Stimulated activated CD4-positive, alpha-beta T cell treated with anti-CD3 and anti-CD28 coated beads, Interleukin-2, amount 100 ng/mL, for 48 hours (primary cell): ENCODE results near the gene DSCAML1.

ENCODE experiments used
- DNase-seq, 2 donors: peaks; one replicate each; pipeline ENCODE4 v3.0.0-alpha.2; 2020

Gene DSCAML1

DNA sequence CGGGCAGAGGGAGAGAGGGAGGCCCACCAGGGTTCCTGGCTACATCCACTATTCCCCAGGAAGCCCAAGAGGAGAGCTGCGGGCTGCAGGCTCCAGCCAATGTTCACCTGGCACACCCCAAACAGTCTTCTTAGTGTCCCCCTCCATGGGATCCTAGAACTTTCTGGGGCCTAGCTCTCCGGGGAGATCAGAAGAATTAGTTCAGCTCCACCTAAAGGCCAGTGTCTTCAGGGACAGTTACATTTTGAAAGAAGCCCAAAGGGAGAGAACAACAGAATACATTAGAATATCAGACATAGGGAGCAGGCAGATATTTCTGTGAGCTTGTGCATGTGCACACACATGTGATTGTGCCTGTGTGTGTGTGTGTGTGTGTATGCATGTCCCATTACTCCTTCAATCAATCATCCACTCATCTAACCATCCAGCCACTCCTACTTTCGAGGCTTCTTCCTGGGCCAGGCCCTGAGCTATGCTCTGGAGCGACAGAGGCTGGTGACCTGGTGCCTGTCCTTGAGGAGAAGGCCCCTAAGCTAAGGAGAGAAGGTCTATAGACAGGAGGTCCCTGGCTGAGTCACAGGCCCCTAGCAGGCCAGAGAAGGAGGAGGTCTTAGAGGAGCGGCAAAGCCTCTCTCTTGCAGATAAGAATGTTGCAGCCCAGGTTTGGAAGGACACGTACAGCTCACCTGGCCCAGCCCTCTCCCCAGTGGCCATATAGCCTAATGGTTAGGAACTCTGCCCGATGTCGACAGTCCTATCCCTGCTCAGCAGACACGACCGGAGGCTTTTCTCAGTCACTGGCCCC lies 165.5 kb downstream of the DSCAML1 start:
- DNase-seq, result no peak

DNA sequence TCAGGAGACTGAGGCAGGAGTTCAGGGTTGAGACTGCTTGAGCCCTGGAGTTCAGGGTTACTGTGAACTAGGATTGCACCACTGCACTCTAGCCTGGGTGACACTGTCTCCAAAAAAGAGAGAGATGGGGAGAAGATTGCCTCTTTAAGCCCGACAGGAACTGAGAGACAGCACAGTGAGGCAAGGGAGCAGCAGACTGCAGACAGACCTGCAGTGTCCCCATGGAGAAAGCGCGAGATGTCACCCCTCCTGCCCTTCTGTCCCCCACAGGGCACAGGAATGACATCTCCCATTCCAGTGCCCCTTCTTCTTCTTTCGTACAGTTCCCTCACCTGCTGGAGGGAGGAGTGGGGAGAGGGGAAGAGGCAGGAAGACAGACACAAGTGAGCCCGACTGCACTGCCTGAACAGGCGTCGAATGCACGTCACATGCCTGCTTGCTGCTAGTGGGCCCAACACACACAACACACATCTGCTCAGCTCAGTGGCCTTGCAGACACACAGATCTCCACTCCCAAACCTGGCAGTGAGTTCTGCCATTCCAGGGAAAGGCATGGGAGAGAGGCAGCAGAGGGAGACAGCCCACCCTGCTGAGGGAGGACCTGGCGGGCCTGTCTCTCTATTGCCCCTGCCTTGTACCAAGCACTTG lies 167.0 kb downstream of the DSCAML1 start:
- DNase-seq, result no peak

DNA sequence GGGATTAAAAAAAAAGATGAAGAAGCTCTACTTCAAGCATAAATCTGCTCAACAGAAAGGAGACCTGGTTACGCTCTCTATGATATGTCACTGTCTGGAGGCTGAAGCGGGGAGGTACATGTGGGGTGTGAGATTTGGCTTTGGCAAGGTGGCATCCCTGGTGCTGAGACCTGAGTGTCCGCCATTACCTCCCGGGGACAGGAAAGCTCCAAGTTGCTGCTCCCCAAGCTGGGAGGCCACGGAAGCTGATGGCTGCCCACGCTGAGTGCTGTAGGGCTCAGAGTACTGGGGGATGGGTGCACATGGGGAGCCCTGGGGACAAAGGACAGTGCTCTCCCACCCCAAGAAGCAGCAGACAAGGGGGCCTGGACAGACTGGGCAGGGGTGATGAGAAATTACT lies 167.9 kb downstream of the DSCAML1 start:
- DNase-seq, result no peak

DNA sequence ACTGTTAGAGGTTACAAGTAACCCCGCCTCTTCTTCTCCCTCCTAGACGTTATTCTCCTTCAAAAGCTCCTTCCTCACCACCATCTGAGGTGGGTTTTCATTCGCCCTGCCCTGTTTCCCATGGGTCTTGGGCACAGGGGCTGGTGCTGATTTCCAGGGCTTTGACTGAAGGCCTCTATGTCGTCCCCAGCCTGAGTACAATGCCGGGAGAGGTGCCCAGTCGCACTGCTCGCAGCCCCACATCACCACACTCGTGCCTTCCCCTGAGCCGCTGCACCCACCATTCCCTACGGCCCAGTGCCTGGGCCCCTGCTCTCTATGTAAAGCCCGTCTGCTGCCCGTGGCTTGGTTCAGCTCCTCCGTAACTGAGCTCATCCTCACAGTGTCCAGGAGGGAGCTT lies 169.8 kb downstream of the DSCAML1 start:
- DNase-seq, result no peak

DNA sequence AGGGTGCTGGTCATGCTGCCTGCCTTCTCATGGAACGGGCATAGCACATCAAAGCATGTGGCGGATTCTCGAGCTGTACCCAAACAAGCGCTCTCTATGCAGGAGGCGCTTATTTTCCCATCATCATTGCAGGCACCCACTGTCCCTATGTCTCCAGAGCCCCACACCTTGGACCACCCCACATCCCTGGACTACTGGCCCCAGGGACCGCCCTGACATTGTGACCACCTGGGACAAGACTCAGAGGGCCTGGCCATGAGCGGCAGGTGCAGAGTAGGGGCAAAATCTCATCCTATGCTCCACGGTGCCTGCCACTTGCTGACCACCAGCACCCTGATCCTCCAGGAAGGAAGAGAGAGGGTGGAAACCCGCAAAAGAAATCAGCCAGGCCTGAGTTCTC lies 170.4 kb downstream of the DSCAML1 start:
- no peak for DNase-seq

DNA sequence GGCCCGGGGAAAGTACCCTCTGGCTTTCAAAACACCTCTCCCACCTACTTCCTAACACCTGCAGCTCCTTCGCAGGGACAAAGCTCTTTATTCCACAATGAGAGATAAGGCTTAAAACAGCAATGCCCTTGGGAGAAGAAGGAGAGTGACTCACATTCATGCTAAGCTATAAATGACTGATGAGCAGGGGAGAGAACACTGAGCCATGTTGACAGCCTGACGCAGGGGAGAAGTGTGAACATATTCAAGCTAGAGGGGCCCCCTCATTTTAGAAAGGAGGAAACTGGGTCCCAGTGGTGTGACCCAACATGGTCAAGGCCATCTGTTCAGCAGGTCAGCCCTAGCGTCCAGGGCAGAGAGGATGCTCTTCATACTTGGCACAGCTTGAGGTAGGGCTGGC lies 171.8 kb downstream of the DSCAML1 start:
- no peak for DNase-seq

DNA sequence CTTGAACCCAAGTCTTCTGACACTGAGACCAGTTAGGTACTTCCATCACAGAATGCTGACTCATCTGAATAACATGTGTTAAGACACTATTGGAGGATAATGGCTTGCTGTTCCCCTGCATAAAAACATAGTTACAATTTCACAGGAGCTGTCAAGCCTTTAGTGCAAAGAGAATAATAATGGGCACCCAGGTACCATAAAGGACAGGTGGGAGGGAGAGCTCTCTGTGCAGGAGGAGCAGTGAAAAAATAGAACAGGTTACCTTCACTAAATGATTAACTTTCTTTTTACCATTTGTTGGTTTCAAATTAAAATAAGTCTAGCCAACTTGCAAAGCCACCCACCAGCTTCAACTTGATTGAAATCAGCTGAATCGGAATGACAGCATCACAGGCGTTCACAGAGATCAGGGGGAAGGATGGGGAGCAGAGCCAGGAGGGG lies 173.2 kb downstream of the DSCAML1 start:
- no peak for DNase-seq

DNA sequence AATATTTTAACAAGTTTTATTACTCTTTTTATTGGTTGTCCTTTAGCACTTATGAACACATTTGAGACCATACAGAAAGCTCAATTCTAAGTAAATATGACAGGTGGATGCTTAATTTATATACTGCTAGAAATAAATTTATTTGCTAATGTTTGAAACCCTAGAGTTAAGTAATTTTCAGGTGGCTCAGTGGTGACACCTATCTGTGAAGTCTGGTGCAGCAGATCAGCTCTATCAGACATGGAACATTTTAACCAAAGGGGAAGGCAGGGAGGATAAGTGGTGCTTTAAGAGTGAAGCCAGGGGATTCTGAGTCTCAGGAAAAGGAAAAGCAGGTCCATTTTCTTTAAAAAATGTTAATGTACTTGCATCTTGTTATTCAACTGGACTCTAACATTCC lies 175.8 kb downstream of the DSCAML1 start:
- DNase-seq, result peak in 1 of 2 donors; percentile 15

DNA sequence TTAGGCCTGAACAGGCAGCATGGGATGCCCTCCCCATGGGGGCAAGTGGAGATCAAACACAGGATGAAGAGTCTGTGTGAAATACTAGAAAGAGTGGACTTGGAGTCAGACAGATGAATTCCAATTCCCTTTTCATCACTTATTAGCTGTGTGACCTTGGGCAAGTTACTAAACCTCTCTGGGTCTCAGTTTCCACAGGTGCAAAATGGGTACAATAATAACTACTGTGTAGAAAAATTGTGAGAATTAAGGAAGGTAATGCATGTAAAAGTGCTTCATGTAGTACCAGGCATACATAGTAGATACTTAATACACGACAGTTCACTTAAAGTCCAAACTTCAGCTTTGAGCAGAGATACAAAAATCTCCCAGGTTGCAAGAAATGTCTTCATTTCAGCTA lies 176.4 kb downstream of the DSCAML1 start:
- DNase-seq, result no peak

DNA sequence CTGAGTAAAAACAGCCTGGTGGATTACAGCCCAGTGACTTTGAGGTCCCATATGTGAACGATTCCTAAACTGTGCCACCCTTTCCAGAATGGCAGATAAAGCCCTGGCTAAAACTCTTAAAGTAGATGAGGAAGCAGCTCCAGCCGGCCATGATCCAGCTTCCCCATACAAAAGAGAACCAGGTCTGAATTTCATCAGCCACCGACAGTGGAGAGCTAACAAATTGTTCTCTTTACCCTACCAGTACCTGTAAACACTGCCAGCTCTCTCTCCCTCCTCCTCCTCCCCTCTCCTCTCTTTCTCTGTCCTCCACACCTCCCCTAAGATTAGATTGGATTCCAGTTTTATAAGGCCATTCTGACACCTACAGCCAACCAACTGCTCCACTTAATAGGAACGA lies 176.9 kb downstream of the DSCAML1 start:
- DNase-seq, result no peak

DNA sequence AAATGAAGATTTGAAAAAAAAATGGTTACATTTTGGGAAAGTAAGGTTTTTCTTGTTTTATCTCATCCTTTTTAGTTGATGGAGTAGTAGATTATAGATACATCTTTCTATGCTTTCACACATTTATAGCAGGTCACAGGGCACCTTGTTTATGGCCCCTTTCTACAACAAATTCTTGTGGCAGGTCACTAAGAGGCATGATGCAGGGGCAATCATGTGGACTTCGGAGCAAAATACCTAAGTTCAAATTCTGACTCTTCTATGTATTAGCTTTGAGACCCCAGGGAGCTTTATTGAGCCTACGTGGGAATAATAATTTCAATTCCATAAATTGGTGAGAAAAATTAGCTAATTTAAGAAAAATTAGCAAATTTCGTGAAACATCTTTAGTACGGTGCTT lies 177.4 kb downstream of the DSCAML1 start:
- DNase-seq, result no peak

DNA sequence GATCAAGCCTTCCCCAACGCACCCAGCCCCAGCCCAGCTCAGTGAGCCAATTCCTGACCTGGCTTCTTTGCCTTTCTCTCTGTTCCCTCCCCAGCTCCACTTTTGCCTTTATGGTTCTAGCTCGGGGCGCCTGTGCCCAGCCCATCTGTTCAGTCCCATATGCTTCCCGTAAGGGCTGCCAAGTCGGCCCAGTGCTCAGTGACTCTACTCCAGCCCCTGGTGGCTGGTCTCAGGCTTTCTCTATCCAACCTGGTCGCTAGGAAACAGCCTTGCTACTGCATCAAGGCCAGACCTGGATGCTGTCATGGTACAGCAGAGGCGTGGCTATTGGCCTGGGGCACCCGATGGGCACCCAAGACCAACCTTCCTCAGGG lies 178.0 kb downstream of the DSCAML1 start:
- no peak for DNase-seq

DNA sequence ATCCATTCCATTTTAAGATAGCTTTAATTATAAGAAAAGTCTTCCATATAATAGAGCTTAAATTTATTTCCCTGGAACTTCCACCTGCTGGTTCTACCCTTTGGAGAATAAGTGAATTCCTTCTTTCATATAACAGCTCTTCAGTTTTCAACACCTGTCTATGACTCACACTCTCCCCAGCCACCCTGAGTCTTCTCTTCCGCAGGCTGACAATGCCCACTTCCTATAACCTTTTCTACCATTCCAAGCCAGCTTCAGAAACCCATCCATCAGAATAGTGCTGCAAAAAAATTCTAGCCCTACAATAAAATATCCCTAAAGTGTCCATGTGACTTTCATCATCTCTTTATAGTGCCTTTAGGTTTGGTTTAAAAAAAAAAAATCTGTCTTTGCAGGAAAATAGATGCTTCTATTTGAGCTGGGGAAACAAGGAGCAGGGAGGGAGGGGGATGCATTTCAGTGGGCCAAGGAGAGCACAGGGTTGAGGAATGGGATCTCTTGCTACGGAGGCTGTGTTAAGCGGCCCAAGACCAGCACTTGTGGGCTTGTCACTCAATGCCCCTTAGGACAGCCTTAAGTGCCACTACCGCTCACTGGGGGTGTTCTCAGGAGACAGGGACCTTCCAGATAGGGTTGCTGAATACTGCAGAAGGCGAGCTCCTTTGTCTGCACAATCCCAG lies 178.6 kb downstream of the DSCAML1 start:
- DNase-seq, result no peak

DNA sequence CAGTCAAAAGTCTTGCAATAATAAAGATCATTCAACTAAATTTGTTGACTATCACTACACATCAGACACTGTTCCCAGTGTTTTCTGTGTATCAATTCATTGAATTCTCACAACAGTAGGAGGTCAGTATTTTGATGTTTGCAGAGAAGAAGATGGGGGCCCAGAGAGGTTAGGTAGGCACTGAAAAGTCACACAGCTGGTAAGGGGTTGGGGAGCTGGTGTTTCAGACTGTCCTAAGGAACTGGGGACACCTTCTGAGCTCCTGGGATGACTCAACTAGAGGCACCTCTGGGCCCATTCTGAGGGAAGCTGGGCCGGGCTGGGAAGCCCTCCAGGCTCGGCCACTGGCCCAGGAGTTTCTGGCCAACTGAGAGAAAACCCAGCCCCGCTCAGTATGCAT lies 180.0 kb downstream of the DSCAML1 start:
- DNase-seq, result no peak

DNA sequence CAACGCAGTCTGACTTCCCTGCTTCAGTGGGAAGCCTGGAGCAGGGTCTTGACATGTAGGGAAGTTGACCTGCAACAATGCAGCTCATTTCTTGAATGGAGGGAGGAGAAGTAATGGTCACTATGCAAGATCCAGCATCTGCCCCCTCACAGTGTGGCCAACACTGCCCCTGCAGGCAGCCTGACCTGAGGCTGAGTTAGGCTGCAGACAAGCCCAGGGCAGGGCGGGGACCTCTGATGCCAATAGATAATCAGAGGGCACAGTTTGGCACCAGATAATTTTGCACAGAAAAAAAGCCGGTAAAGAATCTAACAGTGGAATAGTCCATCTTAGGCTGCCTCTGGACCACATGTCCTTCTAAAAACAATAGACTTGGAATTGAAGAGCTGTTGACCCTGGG lies 182.3 kb downstream of the DSCAML1 start:
- DNase-seq, result no peak

DNA sequence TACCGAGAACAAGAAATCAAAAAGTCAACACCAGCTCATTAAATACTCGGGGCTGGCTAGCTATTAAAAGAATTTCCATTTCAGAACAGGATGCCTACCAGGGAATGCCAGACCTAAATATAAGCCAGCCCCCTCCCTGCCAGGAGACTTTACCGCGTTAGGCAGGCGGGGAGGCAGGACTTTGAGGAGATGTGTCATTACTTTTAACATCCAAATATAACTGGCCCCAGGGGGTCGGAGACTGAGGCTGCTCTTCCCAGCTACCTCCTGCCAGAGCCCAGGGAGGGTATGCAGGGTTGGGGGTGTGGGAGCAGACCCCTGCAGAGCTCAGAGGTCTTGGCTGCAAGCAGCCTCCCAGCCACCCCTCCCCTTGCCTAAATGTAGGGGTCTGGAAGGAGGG lies 183.5 kb downstream of the DSCAML1 start:
- DNase-seq, result no peak

DNA sequence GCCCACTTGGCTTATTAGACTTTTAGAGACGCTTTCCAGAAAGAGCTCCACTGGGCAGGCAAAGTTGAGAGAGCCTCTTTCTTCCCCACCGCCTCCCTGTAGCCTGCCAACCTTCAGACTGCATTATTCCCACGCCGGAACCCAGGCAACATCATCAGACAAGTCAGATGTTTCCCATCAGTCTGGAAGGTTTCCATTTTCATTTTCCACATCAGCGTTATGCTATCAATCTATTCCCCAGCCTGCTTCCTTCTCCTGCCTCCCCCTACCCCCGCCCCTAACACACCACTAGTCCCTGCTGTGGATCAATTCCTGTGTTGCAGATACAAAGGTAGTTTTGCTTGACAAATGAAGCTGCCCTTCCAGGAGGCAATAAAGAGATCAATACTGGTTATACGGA lies 184.8 kb downstream of the DSCAML1 start:
- DNase-seq, result no peak

DNA sequence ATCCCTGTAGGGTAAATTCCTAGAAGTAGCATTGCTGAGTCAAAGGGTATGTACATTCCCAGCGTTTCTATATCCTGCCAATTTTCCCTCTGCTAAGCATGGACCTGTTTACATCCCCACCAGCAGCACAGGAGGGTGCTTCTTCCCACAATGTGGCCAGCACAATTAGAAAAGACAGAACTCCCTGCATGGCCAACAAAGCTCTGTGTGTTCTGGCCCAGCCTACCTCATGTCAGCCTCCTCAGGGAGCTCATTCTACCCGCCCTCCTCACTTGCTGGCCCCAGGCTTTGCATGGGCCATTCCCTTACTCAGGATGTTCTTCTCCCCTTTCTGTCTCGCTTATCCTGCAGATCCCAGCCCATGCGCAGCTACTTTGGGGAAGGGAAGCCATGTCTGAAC lies 186.1 kb downstream of the DSCAML1 start:
- no peak for DNase-seq

DNA sequence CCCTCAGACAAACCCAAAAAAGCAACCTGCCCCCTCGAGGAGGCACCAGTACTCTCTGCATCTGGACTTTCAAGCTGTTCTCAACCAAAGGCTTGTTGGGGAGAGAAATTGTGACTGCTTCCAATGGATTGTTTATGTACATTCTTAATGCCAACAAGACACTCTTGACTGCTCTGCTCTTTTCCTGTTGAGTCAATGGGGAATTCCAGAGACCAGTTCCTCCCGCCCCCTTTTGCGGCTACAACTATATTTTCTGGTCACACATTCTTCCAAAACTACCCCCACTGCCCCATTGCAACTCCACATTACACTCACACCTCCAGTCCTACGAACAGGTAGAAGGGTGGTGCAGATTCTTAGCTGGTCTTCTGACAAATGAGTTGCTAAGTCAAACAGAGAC lies 187.0 kb downstream of the DSCAML1 start:
- peak in 1 of 2 donors; percentile 9 for DNase-seq

DNA sequence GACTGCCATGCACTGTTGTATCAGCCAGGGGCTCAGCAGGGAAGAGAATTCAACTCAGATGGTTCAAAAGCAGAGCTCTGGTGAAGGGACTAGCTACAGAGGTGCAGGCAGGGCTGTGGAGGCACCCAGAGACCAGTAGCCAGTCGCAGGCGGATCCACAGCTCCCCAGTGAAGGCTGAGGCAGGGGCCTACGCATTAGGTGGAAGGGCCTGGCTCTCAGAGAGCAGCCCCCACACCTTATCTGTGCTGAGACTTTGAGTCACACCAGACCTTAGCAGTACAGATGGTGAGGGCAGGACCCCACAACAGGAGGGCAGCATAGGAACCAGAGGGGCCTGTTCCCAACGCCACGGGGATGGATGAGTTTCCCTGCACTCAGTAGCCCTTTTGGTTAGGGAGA lies 189.6 kb downstream of the DSCAML1 start:
- no peak for DNase-seq

DNA sequence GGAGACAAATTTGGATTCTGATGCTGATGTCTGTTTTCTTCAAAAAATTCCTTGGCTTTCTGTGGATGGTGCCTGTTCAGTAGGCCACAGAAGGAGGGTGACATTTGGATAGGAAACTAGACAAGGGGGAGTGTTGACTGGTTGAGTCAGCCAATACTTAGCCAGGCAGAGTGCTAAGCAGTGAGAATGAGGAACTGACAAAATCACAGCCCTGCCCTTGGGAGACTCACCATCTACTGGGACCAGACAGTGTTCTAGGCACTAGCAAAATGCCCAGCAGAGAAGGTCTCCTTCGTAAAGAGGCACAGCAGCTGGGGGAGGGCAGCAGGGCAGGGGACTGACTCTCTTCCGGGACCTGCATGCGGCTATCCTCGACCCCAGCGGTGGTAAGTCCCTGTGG lies 190.2 kb downstream of the DSCAML1 start:
- no peak for DNase-seq

DNA sequence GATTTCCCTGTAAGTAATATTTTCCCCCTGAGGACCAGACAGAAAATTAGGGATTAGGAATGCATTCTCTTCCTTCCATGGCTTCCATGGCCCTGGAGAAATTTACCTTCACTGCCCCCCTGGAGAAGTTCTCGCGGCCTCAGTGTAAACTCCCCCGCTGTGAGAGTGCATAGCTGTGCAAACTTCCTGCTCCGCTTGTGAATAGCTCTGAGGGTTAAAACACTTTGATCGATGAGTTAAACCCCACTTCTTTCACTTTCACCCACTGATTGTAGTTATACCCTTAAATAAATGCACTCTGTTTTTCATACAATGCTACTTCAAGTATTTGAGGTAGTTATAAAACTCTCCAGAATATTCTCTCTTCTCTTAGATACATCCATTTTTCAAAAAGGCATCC lies 190.8 kb downstream of the DSCAML1 start:
- no peak for DNase-seq

DNA sequence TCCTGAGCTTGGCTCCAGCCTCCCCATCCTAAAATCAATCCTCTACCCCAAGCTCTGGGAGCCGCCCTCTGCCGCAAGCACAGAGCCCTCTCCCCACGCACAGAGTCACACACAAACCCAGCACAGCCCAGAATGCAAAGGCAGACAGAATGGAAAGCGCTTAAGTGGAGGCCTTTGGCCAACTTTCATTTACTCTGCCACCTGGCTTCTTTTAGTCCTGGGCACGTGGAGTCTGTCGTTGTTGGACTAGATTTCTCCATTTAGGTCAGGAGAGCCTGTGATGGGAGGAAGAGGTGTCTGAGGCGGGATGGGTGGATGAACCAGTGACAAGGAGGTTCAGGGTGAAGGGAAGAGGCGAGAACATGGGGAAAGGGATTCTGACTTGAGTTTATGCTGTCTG lies 191.7 kb downstream of the DSCAML1 start:
- DNase-seq, result no peak

DNA sequence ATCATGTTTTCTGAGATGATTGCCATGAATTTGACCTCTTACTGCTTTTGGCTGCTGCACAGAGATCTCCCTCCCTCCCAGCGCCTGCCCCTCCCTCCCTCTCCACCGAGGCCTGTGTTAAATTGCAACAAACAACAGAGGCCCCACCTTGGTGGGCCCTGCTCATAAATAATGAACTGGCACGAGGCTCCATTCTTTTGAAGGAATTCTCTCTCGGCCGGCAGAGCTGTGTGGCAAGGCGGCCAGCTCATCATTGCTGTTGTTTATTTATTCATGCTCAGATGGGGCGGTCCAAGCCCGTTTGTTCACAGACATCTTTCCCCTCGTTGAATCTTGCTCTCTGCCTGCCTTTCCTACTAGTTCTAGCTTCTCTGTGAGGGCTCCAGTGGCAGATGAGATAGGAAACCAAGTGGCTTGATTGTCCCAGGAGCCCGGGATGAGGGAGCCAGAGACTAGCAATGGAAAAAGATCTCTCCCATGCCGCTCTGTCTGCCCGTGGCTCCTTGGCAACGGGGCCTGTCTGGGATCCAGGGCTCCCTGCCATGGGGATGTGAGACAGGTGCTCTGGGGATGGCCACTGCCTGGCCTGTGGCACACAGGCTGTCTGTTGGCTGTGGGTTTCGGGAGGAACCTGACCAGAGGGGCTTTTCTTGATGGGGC lies 192.6 kb downstream of the DSCAML1 start:
- DNase-seq, result no peak
